ENCODE data around the gene WNT9B.

Gene WNT9B

GRCh38 chr17:46885415-46886309, 34.3 kb downstream of the WNT9B start:
- DNase-seq, result no peak

DNA sequence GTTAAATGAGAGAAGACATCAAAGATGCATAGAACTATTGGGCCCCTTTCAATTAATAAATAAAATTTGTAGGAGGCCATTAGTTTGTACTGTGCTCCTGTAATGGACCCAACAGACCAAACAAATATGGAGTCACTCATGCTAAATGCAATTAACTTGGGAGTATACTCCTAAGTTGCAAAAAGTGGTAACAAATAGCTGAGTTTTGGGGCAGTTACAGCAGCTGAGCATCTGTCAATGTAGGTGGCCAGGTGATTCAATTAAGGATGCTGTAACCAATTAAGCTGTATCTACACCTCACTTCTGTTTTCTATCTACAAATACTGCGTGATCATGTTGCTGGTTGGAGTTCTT, 34.9 kb downstream of the WNT9B start:
- DNase-seq, result no peak

- DNase-seq, result no peak
These were observed 36.3 kb downstream of the WNT9B start for GRCh38 chr17:46887717-46888116.

GRCh38 chr17:46888727-46889126, 37.3 kb downstream of the WNT9B start:
- no peak for DNase-seq

DNA sequence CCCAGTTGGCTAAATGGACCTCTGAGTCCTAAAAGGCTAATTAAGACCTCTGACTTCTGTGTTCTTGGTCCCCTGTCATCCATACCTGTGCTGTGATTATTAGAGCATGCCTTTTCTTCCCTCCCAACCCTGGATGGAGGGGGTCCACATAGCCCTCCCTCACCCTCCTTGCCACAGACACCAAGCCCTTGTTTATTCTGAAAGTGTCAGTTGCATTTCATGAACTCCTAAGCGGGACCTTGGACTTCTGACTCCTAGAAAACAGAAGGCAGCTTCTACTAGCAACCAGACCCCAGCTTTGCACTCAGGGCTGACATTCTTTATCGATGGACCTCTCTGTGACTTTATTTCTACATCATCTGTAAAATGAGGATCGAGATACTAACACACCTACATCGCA, 38.1 kb downstream of the WNT9B start:
- no peak for DNase-seq

DNA sequence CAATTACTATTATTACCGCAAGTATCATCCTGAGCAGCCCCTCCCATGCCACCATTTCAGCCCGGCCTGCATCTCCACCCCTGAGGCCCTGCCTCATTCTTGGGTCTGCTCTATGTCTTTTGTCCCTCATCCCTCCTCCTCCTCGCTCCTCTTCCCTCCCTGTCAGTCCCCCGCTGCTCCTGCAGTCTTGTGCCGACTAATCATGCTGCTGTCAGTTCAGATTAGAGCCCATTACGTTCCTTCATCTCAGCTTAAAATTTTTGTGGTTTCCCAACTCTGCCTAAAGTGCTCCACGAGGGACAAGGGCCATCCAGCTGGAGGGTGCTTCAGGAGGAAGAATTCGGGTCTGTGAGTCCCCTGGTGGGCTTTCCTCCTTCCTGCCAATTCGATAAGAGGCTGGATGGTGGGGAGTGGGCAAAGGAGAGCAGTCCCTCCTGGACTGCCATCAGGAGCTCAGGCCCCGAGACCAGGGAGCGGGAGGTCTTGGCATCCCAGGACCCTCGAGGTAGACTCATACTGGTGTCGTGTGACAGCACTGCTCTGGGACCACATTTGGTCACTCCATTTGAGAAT, 38.7 kb downstream of the WNT9B start:
- DNase-seq, result no peak

DNA sequence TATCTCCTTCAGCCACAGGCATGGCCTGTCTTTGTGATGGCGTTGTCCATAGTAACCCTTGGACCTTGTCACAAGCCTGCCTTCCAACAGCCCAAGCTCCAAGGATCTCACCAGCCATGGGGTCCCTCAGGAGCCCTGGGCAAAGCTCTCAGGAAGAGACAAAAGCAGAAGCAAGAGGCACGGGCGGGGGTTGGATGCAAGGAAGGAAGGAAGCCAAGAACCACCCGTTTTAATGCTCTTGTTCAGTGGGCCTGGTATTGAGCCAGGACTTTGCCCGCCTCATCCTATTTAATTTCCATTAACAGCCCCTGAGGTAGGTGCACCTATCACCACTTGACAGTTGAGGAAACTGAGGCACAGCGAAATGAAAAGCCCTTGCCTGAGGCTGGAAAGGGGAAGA, 39.3 kb downstream of the WNT9B start:
- no peak for DNase-seq

DNA sequence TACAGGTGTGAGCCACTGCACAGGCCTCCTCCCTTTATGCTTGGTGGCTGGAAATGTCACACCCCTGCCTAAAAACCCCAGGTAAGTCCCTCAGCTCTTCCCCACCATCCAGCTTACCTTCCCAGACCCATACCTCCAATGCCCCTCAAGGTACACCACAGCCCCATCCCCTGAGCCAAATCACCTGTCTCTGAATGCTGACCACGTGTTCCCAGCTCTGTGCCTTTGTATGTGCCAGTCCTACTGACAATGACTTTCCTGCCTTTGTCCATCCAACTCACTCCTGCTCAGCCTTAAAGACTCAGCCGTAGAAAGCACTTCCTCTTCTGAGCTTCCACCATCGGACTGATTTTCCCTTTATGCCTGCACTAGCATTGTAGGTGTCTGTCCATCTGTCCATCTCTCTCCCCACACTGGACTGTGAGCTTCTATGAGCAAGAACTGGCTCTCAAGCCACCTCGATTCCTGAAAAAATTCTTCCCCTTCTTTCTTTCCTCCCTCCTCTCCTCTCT, 40.9 kb downstream of the WNT9B start:
- no peak for DNase-seq

DNA sequence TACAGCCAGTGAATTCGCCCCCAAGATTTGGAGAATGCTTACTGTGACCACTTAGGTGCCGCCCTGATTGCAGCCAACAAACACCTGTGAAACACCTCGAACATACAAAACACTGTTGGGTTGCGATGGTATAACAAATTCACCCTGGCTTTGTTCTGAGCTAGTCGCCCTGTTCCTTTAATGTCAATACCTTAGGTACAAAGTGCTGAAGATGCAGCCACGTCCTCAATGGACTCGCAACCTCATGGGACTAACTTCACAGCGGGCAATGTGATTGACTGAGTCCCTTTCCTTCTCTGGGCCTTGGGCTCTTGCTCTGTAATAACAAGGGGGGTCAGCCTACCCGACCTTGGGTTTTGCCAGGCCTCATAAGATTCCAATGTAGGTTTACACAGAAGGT, 42.6 kb downstream of the WNT9B start:
- no peak for DNase-seq

- DNase-seq, result no peak
These were observed 43.2 kb downstream of the WNT9B start for GRCh38 chr17:46894476-46895151.

- DNase-seq, result no peak
These were observed 43.8 kb downstream of the WNT9B start for GRCh38 chr17:46895171-46895570.

DNA sequence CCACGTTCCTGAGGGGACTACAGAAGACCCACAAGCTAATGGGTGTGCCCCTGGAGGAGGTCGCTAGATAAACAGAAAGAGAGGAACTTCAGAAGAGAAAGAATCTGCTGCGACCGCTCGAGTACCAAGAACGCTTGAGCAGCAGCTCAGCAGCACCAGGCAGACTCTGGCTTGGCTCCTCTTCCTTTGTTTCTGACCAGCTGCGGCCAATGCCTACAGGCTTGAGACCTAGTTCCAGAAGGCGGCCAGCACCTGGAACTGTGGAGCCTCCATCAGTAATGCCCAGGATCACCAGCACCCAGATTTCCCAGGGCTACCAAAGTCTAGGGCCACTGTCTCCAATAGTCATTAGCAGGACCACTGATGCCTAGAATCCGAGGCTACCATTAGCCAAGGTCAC, 45.6 kb downstream of the WNT9B start:
- DNase-seq, result no peak

DNA sequence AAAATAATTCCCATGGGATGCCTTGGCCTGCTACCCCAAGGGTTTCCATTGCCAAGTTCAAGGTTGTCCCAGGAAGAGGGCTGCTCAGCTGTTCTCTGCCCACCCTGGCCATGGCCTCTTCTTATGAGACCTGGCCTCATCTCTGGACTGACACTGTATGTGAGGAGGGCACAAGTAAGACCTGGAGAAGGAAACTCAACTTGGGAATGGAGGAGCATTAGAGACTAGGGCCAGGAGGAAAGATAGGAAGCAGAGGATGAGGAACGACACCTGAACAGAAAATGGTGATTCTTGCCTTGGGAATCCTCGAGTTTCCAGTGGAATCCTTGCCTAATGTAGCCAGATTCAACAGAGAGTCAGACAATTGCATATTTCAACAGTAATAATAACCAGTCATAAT, 47.0 kb downstream of the WNT9B start:
- no peak for DNase-seq

DNA sequence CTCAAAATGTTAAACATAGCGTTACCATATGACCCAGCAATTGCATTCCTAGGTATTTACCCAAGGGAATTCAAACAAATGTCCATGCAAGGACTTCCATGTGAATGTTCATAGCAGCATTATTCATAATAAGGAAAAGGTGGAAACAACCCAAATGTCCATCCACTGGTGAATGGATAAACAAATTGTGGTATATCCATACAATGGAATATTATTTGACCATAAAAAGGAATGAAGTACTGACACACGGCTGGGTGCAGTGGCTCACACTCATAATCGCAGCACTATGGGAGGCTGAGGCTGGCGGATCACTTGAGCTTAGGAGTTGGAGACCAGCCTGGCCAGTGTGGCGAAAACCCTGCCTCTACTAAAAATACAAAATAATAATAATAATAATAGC, 47.5 kb downstream of the WNT9B start:
- no peak for DNase-seq

DNA sequence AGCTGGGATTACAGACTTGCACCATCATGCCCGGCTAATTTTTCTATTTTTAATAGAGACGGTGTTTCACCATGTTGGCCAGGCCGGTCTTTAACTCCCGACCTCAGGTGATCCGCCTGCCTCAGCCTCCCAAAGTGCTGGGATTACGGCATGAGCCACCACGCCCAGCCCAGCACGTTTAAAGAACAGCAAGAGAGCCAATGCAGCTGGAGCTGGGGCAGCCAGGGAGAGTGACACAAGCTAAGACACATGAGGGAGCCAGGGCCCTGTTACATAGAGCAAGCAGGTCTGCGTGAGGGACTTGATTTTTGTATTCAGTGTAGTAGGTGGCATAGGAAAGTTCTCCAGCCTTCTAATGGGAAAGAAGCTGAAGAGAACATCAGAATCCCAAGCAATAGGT, 49.9 kb downstream of the WNT9B start:
- no peak for DNase-seq

DNA sequence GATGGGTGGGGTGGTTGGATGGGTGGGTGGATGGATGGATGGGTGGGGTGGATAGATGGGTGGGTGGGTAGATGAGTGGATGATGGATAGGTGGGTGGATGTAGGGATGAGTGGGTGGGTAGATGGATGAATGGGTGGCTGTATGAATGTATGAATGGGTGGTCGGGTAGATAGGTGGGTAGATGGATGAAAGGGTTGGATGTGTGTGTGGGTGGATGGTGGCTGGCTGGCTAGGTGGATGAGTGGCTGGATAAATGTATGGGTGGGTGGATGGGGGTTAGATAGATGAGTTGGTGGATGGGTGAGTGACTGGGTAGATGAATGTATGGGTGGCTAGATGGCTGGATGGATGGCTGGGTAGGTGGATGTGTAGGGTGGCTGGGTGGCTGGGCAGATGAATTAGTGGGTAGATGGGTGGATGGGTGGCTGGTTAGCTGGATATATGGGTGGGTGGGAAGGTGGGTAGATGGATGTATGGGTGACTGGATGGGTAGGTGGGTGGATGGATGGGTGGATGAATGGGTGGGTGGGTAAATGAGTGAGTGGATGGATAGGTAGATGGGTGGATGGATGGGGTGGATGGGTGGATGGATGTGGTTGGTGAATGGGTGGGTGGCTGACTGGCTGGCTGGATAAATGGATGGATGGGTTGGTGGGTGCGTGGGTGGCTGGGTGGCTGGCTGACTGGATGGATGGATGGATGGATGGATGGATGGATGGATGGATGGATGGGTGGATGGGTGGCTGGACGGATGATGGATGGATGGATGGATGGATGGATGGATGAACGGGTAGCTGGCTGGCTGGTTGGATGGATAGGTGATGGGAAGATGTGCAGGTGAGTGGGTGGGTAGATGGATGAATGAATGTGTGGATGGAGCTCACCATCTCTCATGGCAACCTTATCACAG, 52.6 kb downstream of the WNT9B start:
- DNase-seq, result no peak

DNA sequence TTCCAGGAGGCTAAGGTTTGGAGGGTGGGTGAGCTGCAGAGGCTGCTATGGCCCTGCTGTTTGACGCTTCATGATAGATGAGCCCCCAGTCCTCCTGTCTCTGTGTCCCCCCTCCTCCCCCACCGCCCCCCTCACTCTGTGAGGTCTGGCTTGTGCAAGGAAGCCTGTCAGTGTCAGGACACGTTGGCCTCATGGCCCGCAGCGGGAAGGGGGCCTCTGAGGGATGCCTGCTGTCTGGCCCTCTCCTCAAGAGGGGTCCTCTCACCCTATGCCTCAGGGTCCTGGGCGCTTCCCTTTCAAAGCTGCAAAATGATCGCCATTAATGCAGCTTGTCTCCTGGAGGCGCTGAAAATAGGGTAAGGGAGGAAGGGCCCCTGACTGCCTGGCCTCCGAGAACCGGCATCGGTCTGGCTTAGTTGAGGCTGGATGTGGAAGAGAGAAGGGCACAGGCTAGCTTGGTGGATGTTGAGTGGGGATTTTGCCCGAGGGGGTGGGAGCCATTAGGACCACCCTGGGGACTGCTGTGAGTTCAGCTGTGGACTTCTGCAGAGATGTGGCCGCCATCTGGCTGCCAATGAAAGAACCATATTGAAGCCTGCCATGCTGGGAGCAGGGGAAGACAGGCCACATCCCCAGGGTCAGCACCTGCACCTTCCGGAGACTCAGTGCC, 56.8 kb downstream of the WNT9B start:
- no peak for DNase-seq

- DNase-seq, result no peak
These were observed 59.0 kb downstream of the WNT9B start for GRCh38 chr17:46910179-46910927.

- DNase-seq, result no peak
These were observed 59.9 kb downstream of the WNT9B start for GRCh38 chr17:46911311-46911710.

DNA sequence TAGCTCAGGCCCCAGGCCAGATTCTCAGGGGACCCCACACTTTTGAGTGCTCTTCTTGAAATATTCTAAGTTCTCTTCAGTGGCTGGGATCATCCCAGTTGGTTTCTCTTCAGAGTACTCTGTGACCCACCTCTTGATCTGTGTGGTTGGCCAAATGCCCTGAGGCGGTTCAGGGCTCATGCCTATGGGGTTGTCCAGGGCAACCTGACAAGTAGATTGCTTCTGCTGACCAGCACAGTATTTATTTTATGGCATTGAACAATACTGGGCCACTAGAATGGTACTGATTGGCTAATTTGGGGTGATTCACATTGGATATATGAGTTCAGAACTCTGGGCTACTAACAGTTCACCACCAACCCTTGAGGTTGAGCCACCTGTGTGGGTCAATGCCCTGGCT, 64.2 kb downstream of the WNT9B start:
- DNase-seq, result no peak

DNA sequence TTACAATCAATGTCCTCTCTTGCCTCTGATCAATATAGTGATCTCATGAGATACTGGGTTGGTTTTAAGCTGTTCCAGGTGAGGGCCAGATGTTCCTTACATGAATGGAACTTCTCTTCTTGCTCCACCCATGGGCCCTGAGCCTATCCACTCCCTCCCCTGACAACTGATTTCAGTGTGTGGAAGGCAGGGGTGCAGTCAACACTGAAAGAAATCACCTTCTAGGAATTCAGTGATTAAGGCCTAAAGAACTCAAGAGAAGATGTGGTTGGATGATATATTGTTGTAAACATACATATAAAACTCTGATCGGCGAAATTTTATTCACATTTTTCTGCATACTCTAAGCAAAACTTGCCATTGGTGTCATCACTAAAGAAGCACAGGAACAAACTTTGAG, 64.8 kb downstream of the WNT9B start:
- no peak for DNase-seq

GRCh38 chr17:46916623-46917022, 65.2 kb downstream of the WNT9B start:
- no peak for DNase-seq
